Stomach (tissue), 9 donors: ENCODE data around the gene FXYD2. TPM values are rescaled to one million over a fixed set of nuclear protein-coding genes. Genes with fewer than 3 reads are reported as not detected.

ENCODE experiments used
- DNase-seq, 2 donors: peaks; one replicate each; pipeline versions ENCODE4 v3.0.0 to v3.0.0-alpha.2; 2013 to 2019
- H3K27ac ChIP-seq, 5 donors: fragments of 200-600 bp in 4 of 5; sonication (generic) in 4 of 5; one replicate each; pipeline ENCODE4 v1.5.1; 2013 to 2019; ENCODE audit warnings: mild to moderate bottlenecking in 1 of 5, moderate library complexity in 1 of 5
- H3K27me3 ChIP-seq, 3 donors: fragments of 200-600 bp; sonication (generic); one replicate each; pipeline ENCODE4 v1.5.1; 2017 to 2019; ENCODE audit warnings: mixed run types in 1 of 3
- H3K36me3 ChIP-seq, 4 donors: fragments of 200-600 bp; sonication (generic); 1 replicate in 3 of 4; 2 replicates in 1 of 4; pipeline ENCODE4 v1.5.1; 2016 to 2019
- H3K4me1 ChIP-seq, 4 donors: fragments of 200-600 bp; sonication (generic); one replicate each; pipeline ENCODE4 v1.5.1; 2016 to 2019
- H3K4me3 ChIP-seq, 4 donors: fragments of 200-600 bp; sonication (generic) in 3 of 4; one replicate each; pipeline ENCODE4 v1.5.1; 2016 to 2019; ENCODE audit warnings: mild to moderate bottlenecking in 1 of 4
- H3K9me3 ChIP-seq, 4 donors: fragments of 200-600 bp; sonication (generic); one replicate each; pipeline ENCODE4 v1.5.1; 2016 to 2019
- CTCF ChIP-seq, 7 experiments: fragments of 450-650 bp in 4 of 7; fragments of 200-600 bp in 3 of 7; sonication (generic) in 3 of 7; IDR thresholded peaks; one replicate each; pipeline ENCODE4 v1.5.1; 2016 to 2019; ENCODE audit warnings: antibody characterized with exemption in 7 of 7, control low read depth in 2 of 7, mild to moderate bottlenecking in 1 of 7
- EP300 ChIP-seq: sonication (generic); formaldehyde crosslinking; IDR thresholded peaks from one replicate; pipeline ENCODE4 v1.6.1; 2017; ENCODE audit warnings: antibody characterized with exemption
- POLR2A ChIP-seq, 4 donors: fragments of 450-650 bp; IDR thresholded peaks; one replicate each; pipeline ENCODE4 v1.6.1; 2016; ENCODE audit warnings: antibody characterized with exemption in 4 of 4, control low read depth in 2 of 4, mild to moderate bottlenecking in 1 of 4, moderate library complexity in 1 of 4
- POLR2AphosphoS5 ChIP-seq, 3 donors: sonication (generic); formaldehyde crosslinking; IDR thresholded peaks; one replicate each; pipeline ENCODE4 v1.6.1; 2016; ENCODE audit warnings: antibody characterized with exemption in 3 of 3
- WGBS, 5 donors: extraction: QIAGEN DNeasy Blood & Tissue Kit in 3 of 5; methylation state at CpG; one replicate each; pipeline versions ENCODE4 v1.1.5 to v1.1.7; 2013 to 2018; 5-methylcytosine and 5-hydroxymethylcytosine counted together
- intact Hi-C: fragments of 100-400 bp; cut with DNase I; formaldehyde crosslinking; loops from one replicate; pipeline ENCODE4 v1.15.1; 2023; ENCODE audit warnings: low total_unique reads
- polyA plus RNA-seq, 3 donors: library from polyadenylated mRNA; stranded (reverse); fragments of 200-250 nt; gene quantifications; one replicate each; pipeline ENCODE4 v1.2.3, GENCODE V29; 2013
- total RNA-seq, 5 donors: library from RNA; depleted of rRNA; stranded (reverse); fragments of >200 nt; gene quantifications; one replicate each; pipeline versions ENCODE4 v1.1.0 to v1.2.3, GENCODE V29; 2014 to 2016
- donor health status: healthy with polysubstance abuse.
- donor health status: Bipolar disorder and iron deficiency.
- donor health status: healthy.

FXYD2 gene
- total and polyA plus RNA-seq, 8 donors: 0.45 to 7.8 (median 4.0) TPM; not detected in 3

GRCh38 chr11:117780456-117780855 is 44.1 kb downstream of the FXYD2 start:
- Histone ChIP-seq H3K4me1 (no peaks in the 10 kb centered on the region), H3K27ac (no peak overlapping the region), H3K36me3 (peaks cover 0 to 29% (median 0%) of the 10 kb centered on the region in 4 donors), H3K27me3 (peaks cover 0 to 58% (median 4%) of the 10 kb centered on the region in 3 donors), H3K9me3 (no peaks in the 10 kb centered on the region), H3K4me3 (no peak overlapping the region)
- DNase-seq: no peak
- 83 to 88% (median 85%) methylated on average over 12 to 26 of the region's 26 CpGs for WGBS, 5 donors
- intact Hi-C loops: no loop called here
- TF ChIP-seq CTCF (IDR thresholded peaks at IDR 0.05): no peak
- no peak for TF ChIP-seq EP300
- TF ChIP-seq POLR2AphosphoS5 (IDR thresholded peaks at IDR 0.05): no peak
- TF ChIP-seq POLR2A (IDR thresholded peaks at IDR 0.05): no peak

DNA sequence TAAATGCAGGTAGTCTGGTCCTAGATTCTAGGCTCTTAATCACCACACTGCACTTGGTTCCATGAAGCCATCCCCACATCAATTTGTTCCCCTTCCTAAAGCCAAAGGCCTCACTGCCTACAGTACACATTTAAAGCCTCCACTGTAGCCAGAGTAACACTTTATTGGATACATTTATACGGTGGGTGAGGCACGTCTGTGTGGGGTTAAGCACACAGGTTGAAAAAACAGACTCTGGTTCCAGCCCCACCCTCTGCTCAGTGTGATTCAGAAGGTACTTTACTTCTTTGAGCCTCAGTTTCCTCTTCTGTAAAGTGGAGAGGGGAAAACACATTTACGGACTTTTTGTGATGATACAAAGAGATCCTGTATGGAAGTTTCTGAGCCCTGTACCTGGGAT is 50.0 kb downstream of the FXYD2 start:
- no peak for TF ChIP-seq EP300
- no peak for TF ChIP-seq POLR2AphosphoS5 (IDR thresholded peaks at IDR 0.05)
- TF ChIP-seq POLR2A (IDR thresholded peaks at IDR 0.05): no peak
- TF ChIP-seq CTCF (IDR thresholded peaks at IDR 0.05): no peak
- Histone ChIP-seq H3K27me3 (peaks cover 0 to 21% (median 4%) of the 10 kb centered on the region in 3 donors), H3K9me3 (no peaks in the 10 kb centered on the region), H3K36me3 (peaks cover 0 to 25% (median 0%) of the 10 kb centered on the region in 4 donors), H3K4me1 (no peaks in the 10 kb centered on the region), H3K4me3 (no peak overlapping the region), H3K27ac (no peak overlapping the region)
- DNase-seq: no peak
- 52 to 69% (median 61%) methylated on average over 3 of the region's 3 CpGs for WGBS, 5 donors
- intact Hi-C loops: no loop called here

DNA sequence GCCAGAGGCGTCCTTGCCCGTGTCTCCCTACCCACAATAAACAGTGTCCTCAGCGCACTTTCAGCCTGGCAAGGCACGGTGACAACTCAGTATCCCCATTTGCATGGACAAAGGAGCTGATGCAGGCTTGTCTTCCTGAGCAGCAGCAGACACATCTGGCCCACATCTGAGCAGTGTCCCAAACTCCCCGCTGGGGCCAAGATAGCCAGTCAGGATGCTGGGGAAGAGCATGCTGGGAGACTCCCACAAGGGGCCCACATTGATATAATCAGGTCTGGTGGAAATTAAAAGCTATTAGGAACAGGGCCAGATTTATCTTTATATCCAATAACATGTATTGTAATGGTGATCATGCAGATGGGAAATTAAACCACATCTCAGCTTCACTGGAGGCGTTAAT is 52.2 kb downstream of the FXYD2 start:
- no peaks in the 10 kb centered on the region for H3K9me3 ChIP-seq
- H3K27ac ChIP-seq: no peak overlapping the region
- intact Hi-C loops: no loop called here
- 84 to 100% (median 92%) methylated on average over 3 to 6 of the region's 6 CpGs for WGBS, 5 donors
- peaks cover 0 to 19% (median 0%) of the 10 kb centered on the region in 4 donors for H3K36me3 ChIP-seq
- no peak overlapping the region for H3K4me3 ChIP-seq
- H3K4me1 ChIP-seq: no peaks in the 10 kb centered on the region
- peaks cover 0 to 5% (median 0%) of the 10 kb centered on the region in 3 donors for H3K27me3 ChIP-seq
- TF ChIP-seq POLR2A (IDR thresholded peaks at IDR 0.05) (no peak), EP300 (no peak), CTCF (IDR thresholded peaks at IDR 0.05) (no peak), POLR2AphosphoS5 (IDR thresholded peaks at IDR 0.05) (no peak)
- DNase-seq: no peak

GRCh38 chr11:117771841-117772240 is 52.7 kb downstream of the FXYD2 start:
- Histone ChIP-seq H3K9me3 (no peaks in the 10 kb centered on the region), H3K27me3 (peaks cover 0 to 3% (median 0%) of the 10 kb centered on the region in 3 donors)
- intact Hi-C loops: no loop called here

More at GRCh38 chr11:117771841-117772240, 52.7 kb downstream of the FXYD2 start:
- DNase-seq: no peak
- Histone ChIP-seq H3K4me3 (no peak overlapping the region), H3K36me3 (peaks cover 0 to 19% (median 0%) of the 10 kb centered on the region in 4 donors), H3K27ac (no peak overlapping the region), H3K4me1 (no peaks in the 10 kb centered on the region)
- WGBS, 5 donors: 81 to 86% (median 82%) methylated on average over 7 of the region's 7 CpGs
- no peak for TF ChIP-seq POLR2A (IDR thresholded peaks at IDR 0.05)
- TF ChIP-seq POLR2AphosphoS5 (IDR thresholded peaks at IDR 0.05): no peak
- no peak for TF ChIP-seq CTCF (IDR thresholded peaks at IDR 0.05)
- TF ChIP-seq EP300: no peak
